ENCODE data around the gene MAMLD1. TPM values are rescaled to one million over a fixed set of nuclear protein-coding genes. Genes with fewer than 3 reads are reported as not detected.
"Not testable (repeated sequence)": the region's sequence is repeated elsewhere in the genome, so short reads cannot be mapped to it uniquely, and the experiment has no call there.

Gene MAMLD1
- total and polyA plus RNA-seq, 12 donors: 1.4 to 11.2 (median 6.5) TPM

DNA sequence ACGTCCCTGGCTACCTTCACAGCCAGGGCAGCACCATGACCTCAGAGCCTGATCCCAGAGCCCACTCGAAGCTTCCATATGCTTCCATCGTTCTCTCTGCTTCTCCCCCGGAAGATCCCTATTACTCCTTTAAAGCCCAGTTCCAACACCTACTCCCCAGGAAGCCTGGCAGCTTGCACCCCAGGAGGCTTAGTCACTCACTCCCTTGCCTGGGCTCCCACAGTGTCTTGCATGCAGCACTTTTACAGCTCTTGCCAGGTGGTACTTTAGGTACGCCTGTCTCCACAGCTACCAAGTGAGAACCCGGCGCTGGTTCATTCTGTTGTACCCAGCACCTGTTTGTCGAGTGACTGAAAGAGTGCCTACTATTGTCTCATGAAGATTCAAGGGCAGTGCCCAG is 24.5 kb upstream of the MAMLD1 start:
- Histone ChIP-seq H3K4me1 (replicated peaks in 1 of 2) (no peaks in the 10 kb centered on the region), H3K27ac (no peak overlapping the region), H3K4me3 (no peak overlapping the region), H3K9me3 (replicated peaks in 1 of 3) (no peaks in the 10 kb centered on the region), H3K27me3 (no peaks in the 10 kb centered on the region), H3K36me3 (replicated peaks in 1 of 2) (no peaks in the 10 kb centered on the region)
- TF ChIP-seq POLR2A (IDR thresholded peaks at IDR 0.05): no peak
- TF ChIP-seq, protein P1, sequence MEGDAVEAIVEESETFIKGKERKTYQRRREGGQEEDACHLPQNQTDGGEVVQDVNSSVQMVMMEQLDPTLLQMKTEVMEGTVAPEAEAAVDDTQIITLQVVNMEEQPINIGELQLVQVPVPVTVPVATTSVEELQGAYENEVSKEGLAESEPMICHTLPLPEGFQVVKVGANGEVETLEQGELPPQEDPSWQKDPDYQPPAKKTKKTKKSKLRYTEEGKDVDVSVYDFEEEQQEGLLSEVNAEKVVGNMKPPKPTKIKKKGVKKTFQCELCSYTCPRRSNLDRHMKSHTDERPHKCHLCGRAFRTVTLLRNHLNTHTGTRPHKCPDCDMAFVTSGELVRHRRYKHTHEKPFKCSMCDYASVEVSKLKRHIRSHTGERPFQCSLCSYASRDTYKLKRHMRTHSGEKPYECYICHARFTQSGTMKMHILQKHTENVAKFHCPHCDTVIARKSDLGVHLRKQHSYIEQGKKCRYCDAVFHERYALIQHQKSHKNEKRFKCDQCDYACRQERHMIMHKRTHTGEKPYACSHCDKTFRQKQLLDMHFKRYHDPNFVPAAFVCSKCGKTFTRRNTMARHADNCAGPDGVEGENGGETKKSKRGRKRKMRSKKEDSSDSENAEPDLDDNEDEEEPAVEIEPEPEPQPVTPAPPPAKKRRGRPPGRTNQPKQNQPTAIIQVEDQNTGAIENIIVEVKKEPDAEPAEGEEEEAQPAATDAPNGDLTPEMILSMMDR (IDR thresholded peaks at IDR 0.05): no peak
- intact Hi-C loops (cut with DNase I): no loop called here
- DNase-seq: no peak
- WGBS, 4 donors: 66 to 80% (median 75%) methylated on average over 4 to 8 of the region's 8 CpGs

DNA sequence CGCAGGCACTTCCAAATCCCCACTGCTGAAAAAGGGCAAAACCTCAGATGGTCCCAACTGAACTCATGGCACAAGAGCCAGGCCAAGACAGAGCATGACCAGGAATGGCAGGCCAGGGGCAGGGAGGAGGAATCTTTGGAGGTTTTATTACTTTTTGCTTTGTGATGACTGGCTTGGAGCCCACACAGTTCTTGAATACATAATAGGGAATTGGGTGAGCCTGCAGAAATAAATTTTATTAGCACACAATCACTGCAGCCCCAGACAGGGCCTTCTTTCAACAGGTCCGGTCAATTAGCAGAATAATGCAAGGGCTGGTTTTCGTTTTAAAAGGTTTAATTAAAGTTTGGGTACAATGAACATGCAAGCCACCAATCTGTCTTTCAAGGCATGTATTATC is 23.4 kb upstream of the MAMLD1 start:
- Histone ChIP-seq H3K9me3 (replicated peaks in 1 of 3) (no peaks in the 10 kb centered on the region), H3K4me3 (no peak overlapping the region), H3K27ac (no peak overlapping the region), H3K27me3 (no peaks in the 10 kb centered on the region), H3K36me3 (replicated peaks in 1 of 2) (no peaks in the 10 kb centered on the region), H3K4me1 (replicated peaks in 1 of 2) (no peaks in the 10 kb centered on the region)
- TF ChIP-seq, protein P1 (IDR thresholded peaks at IDR 0.05): no peak
- no peak for TF ChIP-seq POLR2A (IDR thresholded peaks at IDR 0.05)
- 70 to 90% (median 78%) methylated on average over 2 to 3 of the region's 3 CpGs for WGBS, 4 donors
- no peak for DNase-seq
- intact Hi-C loops (cut with DNase I): no loop called here

DNA sequence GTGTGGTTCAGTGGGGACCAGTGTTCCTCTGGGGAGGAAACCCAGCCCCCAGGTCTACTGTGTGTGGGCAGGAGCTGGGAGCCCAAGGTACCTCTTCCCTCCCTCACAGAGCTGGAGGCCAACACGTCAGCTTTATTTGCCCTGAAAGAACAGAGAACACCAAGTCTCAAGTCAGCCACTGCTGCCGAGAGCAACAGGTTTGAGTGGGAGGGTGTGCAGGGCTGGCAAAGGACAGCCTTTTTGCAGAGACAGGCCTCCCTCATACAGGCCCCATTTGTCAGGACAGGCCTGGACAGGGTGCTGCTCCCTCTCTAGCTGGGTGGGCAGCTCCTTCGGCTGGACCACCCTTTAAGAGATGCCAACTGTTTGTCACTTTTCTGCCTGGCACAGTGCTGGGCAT is 22.8 kb upstream of the MAMLD1 start:
- 70 to 100% (median 93%) methylated on average over 1 to 3 of the region's 3 CpGs; no CpG with 5 or more reads in 1 of the 4 donors for WGBS, 4 donors
- H3K9me3 ChIP-seq (replicated peaks in 1 of 3); H3K27ac ChIP-seq; H3K36me3 ChIP-seq (replicated peaks in 1 of 2); H3K4me3 ChIP-seq; DNase-seq; intact Hi-C loops (cut with DNase I); H3K27me3 ChIP-seq; H3K4me1 ChIP-seq (replicated peaks in 1 of 2): not testable (repeated sequence)

DNA sequence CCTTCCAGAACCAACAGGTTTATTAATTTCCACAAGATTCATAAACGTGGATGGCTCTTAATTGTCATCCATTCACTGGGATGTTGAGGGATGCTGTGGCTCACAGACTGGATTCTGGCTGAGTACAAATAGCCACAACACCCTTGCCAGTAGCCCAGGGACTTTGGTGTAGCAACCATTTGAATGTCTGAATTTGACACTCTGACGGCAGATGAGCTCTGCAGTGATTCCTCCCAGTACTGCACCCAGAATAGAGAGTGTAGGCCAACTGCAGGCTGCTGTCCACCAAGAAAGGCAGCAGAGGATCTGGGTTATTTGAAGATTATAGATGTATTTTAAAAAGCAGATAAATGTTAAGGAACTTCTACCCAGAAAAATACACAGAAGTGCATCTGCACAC is 15.6 kb upstream of the MAMLD1 start:
- Histone ChIP-seq H3K36me3 (replicated peaks in 1 of 2) (no peaks in the 10 kb centered on the region), H3K27me3 (no peaks in the 10 kb centered on the region), H3K4me3 (no peak overlapping the region), H3K4me1 (replicated peaks in 1 of 2) (no peaks in the 10 kb centered on the region), H3K27ac (no peak overlapping the region), H3K9me3 (replicated peaks in 1 of 3) (no peaks in the 10 kb centered on the region)
- TF ChIP-seq, protein P1 (IDR thresholded peaks at IDR 0.05): no peak
- TF ChIP-seq POLR2A (IDR thresholded peaks at IDR 0.05): no peak
- no peak for DNase-seq
- WGBS, 4 donors: 63 to 81% (median 69%) methylated on average over 2 of the region's 2 CpGs
- intact Hi-C loops (cut with DNase I): no loop called here

DNA sequence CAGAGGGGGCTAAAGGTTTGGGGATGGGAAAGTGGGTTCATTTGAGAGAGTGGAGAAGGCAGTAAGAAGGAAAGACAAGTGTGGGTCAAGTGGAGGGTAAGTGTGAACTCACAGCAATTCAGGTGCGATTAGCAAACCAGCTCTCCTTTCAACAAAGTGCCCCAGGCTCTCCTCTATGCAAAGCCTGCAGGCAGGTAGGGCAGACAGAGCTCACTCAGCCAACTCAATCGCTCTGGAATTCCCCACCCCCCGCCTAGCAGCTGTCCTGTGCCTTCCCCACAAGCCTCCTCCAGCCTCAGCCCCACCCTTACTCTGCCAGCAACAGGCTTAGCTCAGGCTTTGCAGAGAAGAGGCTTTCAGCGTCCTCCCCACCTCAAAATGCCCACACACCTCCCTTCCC is 14.8 kb upstream of the MAMLD1 start:
- H3K27me3 ChIP-seq: no peaks in the 10 kb centered on the region
- 28 to 66% (median 56%) methylated on average over 2 to 4 of the region's 4 CpGs for whole genome bisulfite sequencing, 4 donors
- no peak for TF ChIP-seq POLR2A (IDR thresholded peaks at IDR 0.05)
- TF ChIP-seq, protein P1 (IDR thresholded peaks at IDR 0.05): no peak
- intact Hi-C loops (cut with DNase I): no loop called here
- H3K4me3 ChIP-seq: no peak overlapping the region
- H3K36me3 ChIP-seq (replicated peaks in 1 of 2): no peaks in the 10 kb centered on the region
- no peak for DNase-seq
- no peaks in the 10 kb centered on the region for H3K9me3 ChIP-seq (replicated peaks in 1 of 3)
- no peaks in the 10 kb centered on the region for H3K4me1 ChIP-seq (replicated peaks in 1 of 2)
- H3K27ac ChIP-seq: no peak overlapping the region
